Activated T-cell treated with anti-CD3 and anti-CD28 coated beads for 48 hours (primary cell): Measurements from ENCODE around the gene HPSE2.
"Not testable (repeated sequence)": the region's sequence is repeated elsewhere in the genome, so short reads cannot be mapped to it uniquely, and the experiment has no call there.

Source experiments
- DNase-seq: peaks from one replicate; pipeline ENCODE4 v3.0.0-alpha.2; 2020; ENCODE audit warnings: low read depth

Gene HPSE2

DNA sequence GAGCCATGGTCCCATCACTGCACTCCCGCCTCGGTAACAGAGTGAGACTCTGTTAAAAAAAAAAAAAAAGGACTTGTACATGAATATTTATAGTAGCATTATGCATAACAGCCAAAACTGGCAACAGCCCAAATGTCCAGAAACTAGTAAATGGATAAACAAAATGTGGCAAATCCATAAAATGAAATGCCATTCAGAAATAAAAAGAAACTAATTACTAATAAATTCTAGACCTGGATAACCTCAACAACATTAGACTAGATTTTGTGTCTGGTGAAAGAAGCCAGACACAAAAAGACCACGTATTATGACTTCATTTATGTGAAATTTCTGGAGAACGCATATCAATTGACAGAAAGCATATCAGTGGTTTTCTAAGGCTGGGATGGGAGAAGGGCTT lies 74.5 kb downstream of the HPSE2 start:
- no peak for DNase-seq

DNA sequence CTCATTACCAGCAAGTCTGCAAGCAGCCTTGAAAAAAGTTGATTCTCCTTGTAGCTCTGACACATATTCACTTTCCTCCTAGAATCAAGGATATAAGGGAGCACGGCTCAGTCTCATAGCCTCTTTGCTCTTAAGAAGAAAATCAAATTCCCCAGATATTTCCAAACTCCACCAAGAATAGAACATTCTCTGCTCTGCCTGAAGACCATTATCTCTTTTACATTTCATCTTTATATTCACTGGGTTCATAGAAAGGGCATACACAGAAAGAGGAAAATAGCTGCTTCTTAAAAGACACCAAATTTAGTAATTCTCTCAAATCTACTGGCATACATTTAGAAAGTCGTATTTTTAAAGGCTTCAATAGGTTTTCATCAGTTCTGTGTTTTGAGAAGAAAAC lies 92.0 kb downstream of the HPSE2 start:
- no peak for DNase-seq

DNA sequence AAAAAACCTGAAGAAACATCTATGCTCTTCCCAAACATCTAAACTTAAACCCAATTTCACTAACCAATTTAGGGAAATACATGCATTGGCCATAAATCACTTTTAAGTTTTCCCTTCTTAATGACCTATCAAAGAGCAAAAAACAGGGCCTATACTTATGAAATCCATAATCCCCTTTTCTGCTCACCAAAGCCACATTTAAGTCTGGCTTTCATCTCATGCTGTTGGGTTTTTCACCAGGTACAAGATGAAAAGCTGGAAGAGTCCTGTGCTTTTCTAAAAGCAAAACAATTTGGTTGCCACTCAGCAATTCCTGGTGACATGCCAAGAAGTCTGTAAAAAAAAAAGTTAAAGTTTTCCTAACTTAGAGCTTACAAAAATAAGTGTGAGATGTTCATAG lies 92.6 kb downstream of the HPSE2 start:
- no peak for DNase-seq

DNA sequence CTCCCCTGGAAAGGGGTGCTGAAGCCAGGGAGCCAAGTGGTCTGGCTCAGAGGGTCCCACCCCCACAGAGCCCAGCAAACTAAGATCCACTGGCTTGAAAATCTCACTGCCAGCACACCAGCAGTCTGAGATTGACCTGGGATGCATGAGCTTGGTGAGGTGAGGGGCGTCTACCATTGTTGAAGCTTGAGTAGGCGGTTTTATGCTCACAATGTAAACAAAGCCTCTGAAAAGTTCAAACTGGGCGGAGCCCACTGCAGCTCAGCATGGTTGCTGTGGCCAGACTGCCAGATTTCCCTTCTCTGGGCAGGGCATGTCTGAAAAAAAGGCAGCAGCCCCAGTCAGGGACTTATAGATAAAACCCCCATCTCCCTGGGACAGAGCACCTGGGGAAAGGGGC lies 102.8 kb downstream of the HPSE2 start:
- not testable (repeated sequence) for DNase-seq

DNA sequence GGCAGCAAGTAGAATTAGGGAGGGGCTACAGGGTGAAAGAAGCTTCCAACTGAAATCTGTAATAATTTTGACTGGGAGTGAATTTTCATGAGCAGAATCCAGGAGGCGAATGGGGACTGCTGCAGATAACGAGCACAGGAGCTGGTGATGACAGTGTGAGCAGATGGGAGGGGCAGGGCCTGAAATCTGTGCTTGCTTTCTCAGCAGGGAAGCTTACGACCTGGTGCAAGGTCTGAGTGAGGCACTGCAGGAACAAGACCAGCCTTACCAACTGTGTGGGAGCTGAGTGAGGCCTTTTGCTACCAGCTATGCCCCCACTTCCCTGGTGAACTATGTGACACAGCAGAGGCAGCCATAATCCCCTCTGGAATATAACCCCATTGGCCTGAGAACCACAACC lies 109.8 kb downstream of the HPSE2 start:
- DNase-seq, result no peak

DNA sequence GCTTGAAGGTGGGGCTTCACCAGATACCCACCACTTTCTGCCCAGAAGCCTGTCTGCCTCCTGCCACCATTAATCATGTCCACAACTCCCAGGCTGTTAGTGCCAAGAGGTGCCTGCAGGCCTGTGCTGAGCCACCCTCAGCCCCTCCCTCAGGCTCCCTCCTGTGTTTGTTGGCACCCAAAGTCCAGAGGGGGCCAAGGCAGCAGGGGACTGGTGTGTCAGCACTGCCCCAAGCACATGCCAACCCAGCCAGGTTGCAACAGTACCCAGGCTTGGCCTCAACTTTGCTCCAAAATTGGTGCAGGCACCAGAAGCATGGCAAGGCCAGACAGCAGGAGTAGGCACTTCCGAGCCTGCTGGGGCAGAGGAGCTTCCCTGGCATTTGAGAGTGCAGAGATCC lies 111.3 kb downstream of the HPSE2 start:
- DNase-seq, result no peak

DNA sequence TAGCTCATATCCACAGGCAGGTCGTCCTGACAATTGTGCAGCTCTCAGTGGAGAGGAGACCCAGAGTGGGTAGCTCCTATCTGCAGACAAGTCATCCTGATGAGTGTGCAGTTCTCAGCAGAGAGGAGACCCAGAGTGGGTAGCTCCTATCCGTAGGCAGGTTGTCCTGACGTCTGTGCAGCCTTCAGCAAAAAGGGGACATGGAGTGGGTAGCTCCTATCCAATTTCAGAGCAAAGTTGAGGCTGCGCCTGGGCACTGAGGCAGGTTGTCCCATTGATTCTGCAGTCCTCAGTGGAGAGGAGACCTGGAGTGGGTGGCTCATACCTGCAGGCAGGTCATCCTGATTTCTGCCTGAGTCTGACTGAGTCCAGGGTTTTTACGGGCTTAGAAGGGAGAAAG lies 111.8 kb downstream of the HPSE2 start:
- no peak for DNase-seq

DNA sequence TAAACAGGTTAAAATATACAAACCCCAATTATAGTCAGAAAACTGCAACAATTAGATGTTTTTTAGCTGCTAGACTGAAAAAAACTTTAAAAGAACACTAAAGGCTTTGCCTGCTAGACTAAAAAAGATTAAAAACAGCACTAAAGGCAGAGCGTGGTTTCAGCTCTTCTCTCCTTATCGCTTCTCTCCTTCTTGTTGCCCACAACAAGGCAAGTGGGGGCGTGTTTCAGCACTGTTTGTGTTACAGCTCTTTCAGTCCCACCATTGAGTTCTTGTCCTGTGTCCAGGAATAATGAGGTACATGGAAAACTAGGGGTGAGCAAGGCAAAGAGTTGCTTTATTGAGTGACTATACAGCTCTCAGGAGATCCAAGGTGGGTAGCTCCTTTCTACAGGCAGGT lies 112.3 kb downstream of the HPSE2 start:
- DNase-seq, result no peak

DNA sequence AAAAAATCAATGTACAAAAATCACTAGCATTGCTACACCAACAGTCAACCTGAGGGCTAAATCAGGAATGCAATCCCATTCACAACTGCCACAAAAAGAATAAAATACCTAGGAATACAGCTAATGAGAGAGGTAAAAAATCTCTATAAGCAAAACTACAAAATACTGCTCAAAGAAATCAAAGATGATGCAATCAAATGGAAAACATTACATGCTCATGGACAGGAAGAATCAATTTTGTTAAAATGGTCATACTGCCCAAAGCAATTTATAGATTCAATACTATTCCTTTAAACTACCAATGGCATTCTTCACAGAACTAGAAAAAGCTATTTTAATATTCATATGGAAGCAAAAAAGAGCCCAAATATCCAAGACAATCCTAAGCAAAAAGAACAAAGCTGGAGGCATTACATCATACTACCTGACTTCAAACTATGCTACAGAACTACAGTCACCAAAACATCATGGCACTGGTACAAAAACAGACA lies 116.3 kb downstream of the HPSE2 start:
- DNase-seq, result no peak

DNA sequence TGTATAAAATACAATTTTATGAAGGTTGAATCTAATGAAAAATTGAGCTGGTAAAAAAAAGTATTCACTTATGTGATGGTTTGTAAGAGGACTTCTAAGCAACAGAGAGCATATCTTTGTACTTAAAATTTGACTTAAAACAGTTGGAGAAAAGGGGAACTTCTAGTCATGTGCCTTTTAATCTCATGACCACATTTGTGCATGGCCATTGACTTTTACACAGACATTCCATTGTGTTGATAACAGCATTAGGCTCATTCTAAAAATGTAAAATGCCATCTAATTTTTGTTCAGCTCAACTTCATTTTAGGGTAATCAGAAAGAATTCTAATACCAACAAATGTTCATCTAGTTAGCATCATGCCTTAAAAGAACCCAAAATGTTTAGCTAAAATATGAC lies 119.9 kb downstream of the HPSE2 start:
- no peak for DNase-seq

DNA sequence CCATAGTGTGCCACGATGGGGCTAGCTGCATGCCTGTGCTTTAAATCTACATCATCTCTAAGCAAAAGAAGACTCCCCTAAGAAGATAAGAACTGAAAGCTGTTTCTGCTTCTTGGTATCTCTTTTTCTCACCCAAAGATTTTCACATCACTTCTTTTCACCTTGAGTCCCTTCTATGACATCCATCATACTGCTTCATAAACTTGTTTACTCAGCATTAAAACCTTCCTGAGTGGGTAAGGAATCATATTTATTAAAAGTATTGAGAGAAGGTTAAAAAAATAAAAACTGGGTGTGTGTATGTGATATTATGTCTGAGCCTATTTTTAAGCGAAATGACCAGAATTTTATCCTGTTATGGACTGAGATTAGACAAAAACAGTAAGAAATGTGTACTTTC lies 150.3 kb downstream of the HPSE2 start:
- DNase-seq, result no peak

DNA sequence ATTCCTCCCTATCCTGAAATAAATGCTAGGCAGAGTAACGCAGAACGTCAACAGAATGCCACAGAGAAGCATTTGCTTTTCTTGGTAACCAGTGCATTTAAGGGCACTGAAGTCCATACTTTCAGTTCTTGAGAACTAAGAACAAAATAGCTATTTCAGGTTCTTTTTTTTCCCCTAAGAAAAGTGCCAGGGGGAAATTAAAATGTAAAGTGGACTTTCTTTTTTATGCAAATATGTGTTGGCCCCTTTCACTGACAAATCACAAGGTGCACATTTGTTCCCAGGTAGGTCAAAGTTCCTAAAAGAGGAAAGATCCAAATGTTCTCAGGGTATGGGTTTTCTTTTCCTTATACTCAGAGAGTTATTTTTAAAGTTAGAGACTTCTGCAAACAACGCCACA lies 151.5 kb downstream of the HPSE2 start:
- DNase-seq, result no peak

DNA sequence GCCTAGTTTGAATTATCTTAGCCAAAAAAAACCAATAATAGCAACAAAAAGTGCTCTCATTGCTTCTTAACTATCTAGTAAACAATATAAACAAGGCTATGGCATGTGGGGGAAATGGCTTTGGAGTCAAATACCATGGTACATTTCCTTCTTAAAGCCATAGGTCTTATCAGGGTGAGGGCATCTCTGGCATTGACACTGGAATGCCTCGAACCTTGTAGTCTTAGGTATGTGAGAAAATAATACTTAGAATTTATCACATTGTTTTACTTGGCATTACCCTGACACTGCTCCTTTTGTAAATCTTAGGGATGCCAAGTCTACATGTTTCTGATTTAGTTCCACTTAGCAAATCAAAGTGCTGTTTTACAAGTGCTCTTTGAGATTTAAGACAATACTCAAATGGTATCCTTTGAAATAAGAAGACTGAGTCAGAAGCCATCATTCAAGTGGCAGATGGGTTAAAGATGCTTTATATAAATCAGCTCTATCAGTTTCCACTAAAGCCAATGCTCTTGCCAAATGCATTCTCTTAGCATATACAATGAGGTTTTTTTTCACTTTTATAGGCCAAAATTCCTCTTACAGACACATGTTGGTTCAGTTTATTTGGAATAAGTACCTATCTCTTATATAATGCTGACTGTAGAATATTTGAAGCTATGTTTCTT lies 155.2 kb downstream of the HPSE2 start:
- DNase-seq, result no peak

DNA sequence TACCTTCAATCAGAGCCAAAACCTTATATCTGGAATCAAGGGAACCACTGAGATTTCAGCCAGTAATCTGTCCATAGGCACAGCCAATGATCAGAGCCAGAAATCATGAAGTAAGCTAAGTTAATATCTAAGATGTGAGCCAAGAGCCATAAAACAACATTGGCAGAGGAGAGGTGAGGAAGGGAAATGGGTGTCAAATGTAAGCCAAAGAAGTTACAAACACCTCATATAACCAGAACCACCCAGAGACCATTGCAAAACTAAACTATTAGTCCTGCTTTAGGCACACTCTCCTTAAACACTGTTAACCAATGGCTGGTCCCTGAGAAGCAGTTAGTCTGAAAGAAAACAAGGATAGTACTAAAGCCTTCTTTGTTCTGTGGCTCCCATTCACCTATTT lies 173.1 kb downstream of the HPSE2 start:
- no peak for DNase-seq

DNA sequence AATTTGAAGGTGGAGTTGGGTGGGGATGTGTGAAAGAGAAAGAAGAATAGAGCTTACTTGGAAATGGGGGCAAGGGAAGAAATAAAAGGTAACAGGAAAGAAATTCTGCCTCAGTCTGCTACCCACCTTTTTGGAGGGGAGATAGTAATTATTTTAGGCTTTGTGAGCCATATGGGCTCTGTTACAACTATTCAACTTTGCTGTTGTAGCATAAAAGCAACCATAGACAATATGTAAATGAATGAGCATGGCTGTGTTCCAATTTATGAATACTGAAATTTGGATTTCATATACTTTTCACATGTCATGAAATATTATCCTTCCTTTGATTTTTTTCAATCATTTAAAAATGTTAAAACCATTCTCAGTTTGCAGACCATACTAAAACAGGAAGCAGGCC lies 176.9 kb downstream of the HPSE2 start:
- DNase-seq, result no peak

DNA sequence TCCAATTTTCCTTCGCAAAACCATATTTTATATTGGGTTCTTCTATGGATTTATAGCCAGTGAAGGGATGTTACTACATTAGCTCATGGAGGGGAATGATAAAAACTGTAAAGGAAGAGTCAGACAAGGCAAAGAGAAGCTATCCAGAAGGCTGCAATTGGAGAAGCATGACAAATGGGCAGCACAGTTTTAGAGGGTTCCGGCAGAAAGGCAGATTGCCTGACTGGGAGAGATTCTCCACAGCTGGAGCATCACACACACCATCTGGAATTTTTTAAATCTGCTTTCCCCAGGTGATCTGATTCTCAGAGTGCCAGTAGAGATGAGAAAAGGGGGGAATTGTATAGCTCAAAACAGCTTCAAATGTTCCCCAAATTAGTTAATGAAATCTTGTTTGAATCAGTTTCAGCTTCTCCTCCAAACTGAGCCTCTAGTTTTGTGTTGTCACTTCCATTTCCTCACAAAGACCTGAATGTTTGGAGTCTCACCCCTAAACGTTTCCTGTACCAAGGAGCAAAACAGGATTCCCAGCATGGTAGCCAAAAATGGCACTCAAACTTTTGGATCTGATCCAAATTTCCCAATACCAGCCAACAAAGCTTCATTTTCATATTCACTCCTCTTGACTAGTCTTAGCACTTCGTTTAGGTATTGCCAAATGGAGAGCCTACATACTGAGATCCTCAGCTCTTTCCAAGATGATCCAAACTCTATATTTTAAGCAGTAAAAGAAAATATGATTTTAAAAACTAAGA lies 177.5 kb downstream of the HPSE2 start:
- DNase-seq, result no peak

DNA sequence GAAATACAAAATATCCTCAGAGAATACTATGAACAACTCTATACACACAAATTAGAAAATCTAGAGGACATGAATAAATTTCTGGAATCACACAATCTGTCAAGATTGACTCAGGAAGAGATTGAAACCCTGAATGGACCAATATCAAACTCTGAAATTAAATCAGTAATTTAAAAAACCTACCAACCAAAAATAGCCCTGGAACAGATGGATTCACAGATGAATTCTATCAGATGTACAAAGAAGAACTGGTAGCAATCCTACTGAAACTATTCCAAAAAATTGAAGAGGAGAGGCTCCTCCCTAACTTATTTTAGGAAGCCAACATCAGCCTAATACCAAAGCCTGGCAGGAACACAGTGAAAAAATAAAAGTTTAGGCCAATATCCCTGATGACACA lies 190.0 kb downstream of the HPSE2 start:
- DNase-seq, result no peak

DNA sequence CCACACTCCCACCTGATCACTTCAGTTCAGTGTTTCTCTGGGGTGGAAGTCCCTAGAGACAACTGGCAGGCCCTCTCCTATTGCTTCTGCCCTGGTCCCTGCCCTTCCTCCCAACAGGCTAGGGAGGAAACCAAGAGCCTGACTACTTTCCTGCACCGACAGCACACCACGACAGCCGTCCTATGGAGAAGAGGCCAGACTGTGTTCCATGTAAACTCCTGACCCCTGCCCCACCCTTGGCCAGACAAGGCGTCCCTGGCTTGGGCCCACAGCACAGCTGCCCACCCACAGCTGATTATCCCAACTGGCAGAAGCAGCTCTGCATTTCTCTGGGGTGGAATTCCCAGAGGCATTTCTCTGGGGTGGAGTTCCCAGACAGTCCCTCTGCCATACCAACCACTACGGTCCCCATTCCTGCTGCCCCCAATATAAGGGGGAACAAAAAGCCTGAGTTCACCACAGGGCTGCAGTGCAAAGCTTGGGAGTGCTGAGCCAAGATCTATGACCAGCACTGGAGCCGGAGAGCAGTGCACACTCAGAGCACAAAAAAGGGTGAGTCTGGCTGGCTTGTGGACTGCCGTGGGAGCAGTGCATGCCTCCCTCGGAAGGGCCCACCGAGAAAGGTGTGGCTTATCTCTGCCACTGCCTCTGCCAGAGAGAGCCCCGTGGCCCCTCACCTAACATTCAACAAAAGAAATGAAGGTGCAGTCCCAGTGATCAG lies 193.4 kb downstream of the HPSE2 start:
- no peak for DNase-seq

DNA sequence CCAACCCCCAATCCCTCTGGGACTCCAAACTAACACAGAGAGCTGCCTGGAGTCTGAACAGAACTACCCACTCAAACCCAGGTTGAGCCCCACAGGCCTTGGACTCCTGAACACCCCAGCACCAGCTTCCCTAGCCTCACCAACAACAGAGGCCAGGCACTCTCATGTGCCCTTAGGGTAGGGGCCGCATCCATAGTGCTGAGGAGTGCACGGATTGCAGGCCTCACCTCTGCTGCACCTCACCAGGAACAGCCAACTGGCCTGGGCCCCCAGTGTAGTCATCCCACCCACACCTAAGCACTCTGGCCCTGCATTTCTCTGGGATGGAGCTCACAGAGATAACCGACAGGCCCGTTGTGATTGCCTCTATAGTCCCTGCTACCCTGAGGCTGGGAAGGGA lies 194.2 kb downstream of the HPSE2 start:
- no peak for DNase-seq

DNA sequence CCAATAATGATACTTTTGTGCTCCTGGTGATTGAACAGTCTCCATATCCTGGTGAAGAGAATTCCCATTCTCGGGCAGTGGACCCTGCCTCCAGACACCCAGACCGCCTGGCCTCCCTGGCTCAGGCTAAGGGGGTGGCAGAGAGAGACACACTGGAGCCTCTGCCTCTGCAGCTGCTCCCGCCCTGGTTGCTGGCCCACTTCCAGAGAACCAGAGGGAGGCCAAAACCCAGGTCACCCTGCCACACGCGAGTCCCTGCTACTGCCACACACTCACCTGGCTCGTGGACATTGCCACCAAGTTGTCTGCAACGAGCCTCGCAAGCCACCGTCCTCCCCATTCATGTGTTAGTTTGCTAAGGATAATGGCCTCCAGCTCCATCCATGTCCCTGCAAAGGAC lies 221.8 kb downstream of the HPSE2 start:
- DNase-seq, result no peak

DNA sequence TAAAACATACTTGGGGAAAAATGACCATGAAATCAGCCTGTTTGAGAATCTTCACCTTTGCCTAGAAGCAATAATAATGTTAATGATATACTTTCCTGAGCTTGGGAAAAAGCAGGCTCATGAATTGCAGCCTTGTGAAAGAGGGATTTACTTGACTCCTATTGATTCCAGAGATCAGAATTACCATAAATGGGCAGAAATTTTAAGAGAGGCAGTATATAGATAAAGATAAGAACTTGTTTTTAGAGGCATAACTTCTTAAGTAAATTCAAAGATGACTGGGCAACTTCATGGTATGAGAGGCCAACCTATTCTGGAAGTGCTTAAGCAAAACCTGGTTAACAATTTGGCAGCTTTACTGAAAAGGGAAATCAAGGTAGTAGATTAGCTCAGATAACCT lies 225.4 kb downstream of the HPSE2 start:
- DNase-seq, result no peak

DNA sequence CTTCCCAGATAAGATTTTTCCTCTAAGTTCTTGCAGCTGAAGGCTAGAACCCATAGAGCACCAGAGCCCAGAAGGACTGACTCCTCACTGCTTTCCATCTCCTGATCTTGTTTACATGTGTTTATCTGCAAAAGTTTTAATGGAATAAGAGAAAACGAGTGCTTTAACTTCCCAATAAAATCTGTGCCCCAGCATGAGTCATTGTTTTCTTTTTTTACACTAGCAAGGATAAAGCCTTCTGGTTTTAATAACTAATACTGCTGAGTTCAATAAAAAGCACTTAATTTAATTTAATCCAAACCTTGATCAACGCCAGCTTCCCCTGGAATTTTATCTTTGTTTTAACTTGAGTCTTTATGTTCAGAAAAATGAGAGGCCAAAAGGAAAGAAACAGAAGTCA lies 227.6 kb downstream of the HPSE2 start:
- DNase-seq, result no peak

DNA sequence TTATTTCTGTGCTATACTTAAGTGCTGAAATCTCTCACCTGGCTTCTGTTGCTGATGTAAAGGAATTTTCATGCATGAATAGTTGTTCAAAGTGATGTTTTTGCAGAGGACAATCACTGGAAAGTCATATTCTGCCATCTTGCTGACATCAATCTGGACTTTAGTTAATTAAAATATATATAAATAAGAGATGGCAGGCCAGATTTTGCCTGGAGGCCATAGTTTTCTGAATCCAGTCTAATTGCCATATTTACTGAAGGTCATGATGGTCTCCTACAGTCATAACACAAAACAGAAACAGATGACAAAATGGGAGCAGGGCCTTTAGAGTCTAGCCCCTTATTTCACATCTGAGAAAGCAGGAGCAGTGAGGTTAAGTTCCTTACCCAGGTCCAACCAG lies 228.2 kb downstream of the HPSE2 start:
- DNase-seq, result no peak
